HEK293 (cell line): ENCODE measurements around the gene SMARCD3.

Experiments used
- GLI4 ChIP-seq: fragments of 450-650 bp; formaldehyde crosslinking; IDR thresholded peaks from 2 replicates; pipeline ENCODE4 v1.5.1; 2016; ENCODE audit warnings: missing biosample characterization, missing genetic modification characterization
- OSR2 ChIP-seq: fragments of 450-650 bp; formaldehyde crosslinking; IDR thresholded peaks from 2 replicates; pipeline ENCODE4 v1.5.1; 2016; ENCODE audit warnings: missing biosample characterization, missing genetic modification characterization
- ZBTB20 ChIP-seq: fragments of 450-650 bp; formaldehyde crosslinking; IDR thresholded peaks from 2 replicates; pipeline ENCODE4 v1.5.1; 2016; ENCODE audit warnings: missing biosample characterization, missing genetic modification characterization
- ZBTB21 ChIP-seq: fragments of 450-650 bp; formaldehyde crosslinking; IDR thresholded peaks from 2 replicates; pipeline ENCODE4 v1.5.1; 2017; ENCODE audit warnings: missing biosample characterization, missing genetic modification characterization
- ZFHX2 ChIP-seq: fragments of 450-650 bp; formaldehyde crosslinking; conservative IDR thresholded peaks from 2 replicates; pipeline ENCODE4 v1.5.1; 2016; ENCODE audit warnings: missing biosample characterization, missing genetic modification characterization
- ZNF560 ChIP-seq: fragments of 450-650 bp; formaldehyde crosslinking; IDR thresholded peaks from 2 replicates; pipeline ENCODE4 v1.5.1; 2017; ENCODE audit warnings: missing biosample characterization, missing genetic modification characterization, borderline replicate concordance
- TF ChIP-seq, protein P1 (sequence below): fragments of 450-650 bp; formaldehyde crosslinking; IDR thresholded peaks from 2 replicates; pipeline ENCODE4 v1.5.1; 2016; ENCODE audit warnings: missing biosample characterization, missing genetic modification characterization
- TF ChIP-seq, protein P2 (sequence below): fragments of 450-650 bp; formaldehyde crosslinking; IDR thresholded peaks from 2 replicates; pipeline ENCODE4 v1.5.1; 2017; ENCODE audit warnings: missing biosample characterization, missing genetic modification characterization
- TF ChIP-seq, protein P3 (sequence below): fragments of 450-650 bp; formaldehyde crosslinking; IDR thresholded peaks from 2 replicates; pipeline ENCODE4 v1.5.1; 2016; ENCODE audit warnings: missing biosample characterization, missing genetic modification characterization, borderline replicate concordance
- TF ChIP-seq, protein P4 (sequence below): fragments of 450-650 bp; formaldehyde crosslinking; IDR thresholded peaks from 2 replicates; pipeline ENCODE4 v1.5.1; 2016; ENCODE audit warnings: missing biosample characterization, missing genetic modification characterization

DNA sequence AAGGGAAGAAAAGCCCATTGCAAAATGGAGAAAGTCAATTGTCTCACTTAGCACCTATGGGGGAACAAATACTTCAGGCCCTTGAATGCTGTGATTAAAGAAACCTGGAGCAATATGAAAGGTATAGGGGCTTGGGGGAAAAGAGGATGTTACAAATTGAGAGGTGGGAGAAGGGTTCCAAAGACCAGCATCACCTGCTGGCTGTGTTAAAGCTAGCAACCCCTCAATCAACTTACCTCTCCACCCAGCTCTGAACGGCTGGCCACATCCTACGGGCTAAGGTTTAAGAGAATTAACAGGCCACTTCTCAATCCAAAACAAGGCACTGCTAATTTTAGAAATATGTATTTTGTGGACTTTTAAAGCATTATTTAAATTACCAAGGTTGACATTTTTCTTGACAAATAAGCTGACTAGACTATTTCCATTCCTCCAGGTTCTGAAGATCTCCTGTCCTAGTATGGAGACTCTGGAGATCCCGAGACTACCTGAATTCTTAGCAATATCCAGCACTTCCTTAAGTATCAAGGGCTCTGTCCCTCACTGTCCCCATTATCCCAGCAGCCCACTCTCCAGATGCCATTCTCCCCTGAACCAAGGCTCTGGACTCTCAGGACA, 37.2 kb downstream of the SMARCD3 start:
- TF ChIP-seq, protein P1, sequence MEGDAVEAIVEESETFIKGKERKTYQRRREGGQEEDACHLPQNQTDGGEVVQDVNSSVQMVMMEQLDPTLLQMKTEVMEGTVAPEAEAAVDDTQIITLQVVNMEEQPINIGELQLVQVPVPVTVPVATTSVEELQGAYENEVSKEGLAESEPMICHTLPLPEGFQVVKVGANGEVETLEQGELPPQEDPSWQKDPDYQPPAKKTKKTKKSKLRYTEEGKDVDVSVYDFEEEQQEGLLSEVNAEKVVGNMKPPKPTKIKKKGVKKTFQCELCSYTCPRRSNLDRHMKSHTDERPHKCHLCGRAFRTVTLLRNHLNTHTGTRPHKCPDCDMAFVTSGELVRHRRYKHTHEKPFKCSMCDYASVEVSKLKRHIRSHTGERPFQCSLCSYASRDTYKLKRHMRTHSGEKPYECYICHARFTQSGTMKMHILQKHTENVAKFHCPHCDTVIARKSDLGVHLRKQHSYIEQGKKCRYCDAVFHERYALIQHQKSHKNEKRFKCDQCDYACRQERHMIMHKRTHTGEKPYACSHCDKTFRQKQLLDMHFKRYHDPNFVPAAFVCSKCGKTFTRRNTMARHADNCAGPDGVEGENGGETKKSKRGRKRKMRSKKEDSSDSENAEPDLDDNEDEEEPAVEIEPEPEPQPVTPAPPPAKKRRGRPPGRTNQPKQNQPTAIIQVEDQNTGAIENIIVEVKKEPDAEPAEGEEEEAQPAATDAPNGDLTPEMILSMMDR (tag by site-specific recombination) = no peak
- TF ChIP-seq, protein P2, sequence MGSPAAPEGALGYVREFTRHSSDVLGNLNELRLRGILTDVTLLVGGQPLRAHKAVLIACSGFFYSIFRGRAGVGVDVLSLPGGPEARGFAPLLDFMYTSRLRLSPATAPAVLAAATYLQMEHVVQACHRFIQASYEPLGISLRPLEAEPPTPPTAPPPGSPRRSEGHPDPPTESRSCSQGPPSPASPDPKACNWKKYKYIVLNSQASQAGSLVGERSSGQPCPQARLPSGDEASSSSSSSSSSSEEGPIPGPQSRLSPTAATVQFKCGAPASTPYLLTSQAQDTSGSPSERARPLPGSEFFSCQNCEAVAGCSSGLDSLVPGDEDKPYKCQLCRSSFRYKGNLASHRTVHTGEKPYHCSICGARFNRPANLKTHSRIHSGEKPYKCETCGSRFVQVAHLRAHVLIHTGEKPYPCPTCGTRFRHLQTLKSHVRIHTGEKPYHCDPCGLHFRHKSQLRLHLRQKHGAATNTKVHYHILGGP (tag by site-specific recombination) = no peak
- TF ChIP-seq ZFHX2 (tag by site-specific recombination) = no peak
- TF ChIP-seq ZNF560 (tag by site-specific recombination) = no peak
- TF ChIP-seq, protein P3, sequence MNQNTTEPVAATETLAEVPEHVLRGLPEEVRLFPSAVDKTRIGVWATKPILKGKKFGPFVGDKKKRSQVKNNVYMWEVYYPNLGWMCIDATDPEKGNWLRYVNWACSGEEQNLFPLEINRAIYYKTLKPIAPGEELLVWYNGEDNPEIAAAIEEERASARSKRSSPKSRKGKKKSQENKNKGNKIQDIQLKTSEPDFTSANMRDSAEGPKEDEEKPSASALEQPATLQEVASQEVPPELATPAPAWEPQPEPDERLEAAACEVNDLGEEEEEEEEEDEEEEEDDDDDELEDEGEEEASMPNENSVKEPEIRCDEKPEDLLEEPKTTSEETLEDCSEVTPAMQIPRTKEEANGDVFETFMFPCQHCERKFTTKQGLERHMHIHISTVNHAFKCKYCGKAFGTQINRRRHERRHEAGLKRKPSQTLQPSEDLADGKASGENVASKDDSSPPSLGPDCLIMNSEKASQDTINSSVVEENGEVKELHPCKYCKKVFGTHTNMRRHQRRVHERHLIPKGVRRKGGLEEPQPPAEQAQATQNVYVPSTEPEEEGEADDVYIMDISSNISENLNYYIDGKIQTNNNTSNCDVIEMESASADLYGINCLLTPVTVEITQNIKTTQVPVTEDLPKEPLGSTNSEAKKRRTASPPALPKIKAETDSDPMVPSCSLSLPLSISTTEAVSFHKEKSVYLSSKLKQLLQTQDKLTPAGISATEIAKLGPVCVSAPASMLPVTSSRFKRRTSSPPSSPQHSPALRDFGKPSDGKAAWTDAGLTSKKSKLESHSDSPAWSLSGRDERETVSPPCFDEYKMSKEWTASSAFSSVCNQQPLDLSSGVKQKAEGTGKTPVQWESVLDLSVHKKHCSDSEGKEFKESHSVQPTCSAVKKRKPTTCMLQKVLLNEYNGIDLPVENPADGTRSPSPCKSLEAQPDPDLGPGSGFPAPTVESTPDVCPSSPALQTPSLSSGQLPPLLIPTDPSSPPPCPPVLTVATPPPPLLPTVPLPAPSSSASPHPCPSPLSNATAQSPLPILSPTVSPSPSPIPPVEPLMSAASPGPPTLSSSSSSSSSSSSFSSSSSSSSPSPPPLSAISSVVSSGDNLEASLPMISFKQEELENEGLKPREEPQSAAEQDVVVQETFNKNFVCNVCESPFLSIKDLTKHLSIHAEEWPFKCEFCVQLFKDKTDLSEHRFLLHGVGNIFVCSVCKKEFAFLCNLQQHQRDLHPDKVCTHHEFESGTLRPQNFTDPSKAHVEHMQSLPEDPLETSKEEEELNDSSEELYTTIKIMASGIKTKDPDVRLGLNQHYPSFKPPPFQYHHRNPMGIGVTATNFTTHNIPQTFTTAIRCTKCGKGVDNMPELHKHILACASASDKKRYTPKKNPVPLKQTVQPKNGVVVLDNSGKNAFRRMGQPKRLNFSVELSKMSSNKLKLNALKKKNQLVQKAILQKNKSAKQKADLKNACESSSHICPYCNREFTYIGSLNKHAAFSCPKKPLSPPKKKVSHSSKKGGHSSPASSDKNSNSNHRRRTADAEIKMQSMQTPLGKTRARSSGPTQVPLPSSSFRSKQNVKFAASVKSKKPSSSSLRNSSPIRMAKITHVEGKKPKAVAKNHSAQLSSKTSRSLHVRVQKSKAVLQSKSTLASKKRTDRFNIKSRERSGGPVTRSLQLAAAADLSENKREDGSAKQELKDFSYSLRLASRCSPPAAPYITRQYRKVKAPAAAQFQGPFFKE (tag by site-specific recombination) = no peak
- no peak for TF ChIP-seq ZBTB20
- TF ChIP-seq GLI4 (tag by site-specific recombination) = no peak
- TF ChIP-seq ZBTB21 (tag by site-specific recombination) = no peak
- TF ChIP-seq, protein P4, sequence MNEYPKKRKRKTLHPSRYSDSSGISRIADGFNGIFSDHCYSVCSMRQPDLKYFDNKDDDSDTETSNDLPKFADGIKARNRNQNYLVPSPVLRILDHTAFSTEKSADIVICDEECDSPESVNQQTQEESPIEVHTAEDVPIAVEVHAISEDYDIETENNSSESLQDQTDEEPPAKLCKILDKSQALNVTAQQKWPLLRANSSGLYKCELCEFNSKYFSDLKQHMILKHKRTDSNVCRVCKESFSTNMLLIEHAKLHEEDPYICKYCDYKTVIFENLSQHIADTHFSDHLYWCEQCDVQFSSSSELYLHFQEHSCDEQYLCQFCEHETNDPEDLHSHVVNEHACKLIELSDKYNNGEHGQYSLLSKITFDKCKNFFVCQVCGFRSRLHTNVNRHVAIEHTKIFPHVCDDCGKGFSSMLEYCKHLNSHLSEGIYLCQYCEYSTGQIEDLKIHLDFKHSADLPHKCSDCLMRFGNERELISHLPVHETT (tag by site-specific recombination) = no peak
- no peak for TF ChIP-seq OSR2 (tag by site-specific recombination)
